DMS114 treated with DMSO at 0.1 percent for 48 hours (cell line): ENCODE measurements around the gene KAT6B.
"Not testable (repeated sequence)": the region's sequence is repeated elsewhere in the genome, so short reads cannot be mapped to it uniquely, and the experiment has no call there.

Experiments used
- DNase-seq: peaks from one replicate; lab custom pipeline; 2025; ENCODE audit not compliant: unreplicated experiment; lab: John Stamatoyannopoulos, UW

The KAT6B gene

DNA sequence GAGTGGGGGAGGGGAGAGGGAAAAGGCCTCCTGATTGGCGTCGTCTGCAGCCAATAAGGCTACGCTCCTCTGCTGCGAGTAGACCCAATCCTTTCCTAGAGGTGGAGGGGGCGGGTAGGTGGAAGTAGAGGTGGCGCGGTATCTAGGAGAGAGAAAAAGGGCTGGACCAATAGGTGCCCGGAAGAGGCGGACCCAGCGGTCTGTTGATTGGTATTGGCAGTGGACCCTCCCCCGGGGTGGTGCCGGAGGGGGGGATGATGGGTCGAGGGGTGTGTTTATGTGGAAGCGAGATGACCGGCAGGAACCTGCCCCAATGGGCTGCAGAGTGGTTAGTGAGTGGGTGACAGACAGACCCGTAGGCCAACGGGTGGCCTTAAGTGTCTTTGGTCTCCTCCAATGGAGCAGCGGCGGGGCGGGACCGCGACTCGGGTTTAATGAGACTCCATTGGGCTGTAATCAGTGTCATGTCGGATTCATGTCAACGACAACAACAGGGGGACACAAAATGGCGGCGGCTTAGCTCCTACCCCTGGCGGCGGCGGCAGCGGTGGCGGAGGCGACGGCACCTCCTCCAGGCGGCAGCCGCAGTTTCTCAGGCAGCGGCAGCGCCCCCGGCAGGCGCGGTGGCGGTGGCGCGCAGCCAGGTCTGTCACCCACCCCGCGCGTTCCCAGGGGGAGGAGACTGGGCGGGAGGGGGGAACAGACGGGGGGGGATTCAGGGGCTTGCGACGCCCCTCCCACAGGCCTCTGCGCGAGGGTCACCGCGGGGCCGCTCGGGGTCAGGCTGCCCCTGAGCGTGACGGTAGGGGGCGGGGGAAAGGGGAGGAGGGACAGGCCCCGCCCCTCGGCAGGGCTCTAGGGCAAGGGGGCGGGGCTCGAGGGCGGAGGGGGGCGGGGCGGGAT lies at the start of gene KAT6B:
Gene KAT6B (plus strand): TSS at position 459 of the 903 bp plus-strand sequence. CDS start 16,258 bp downstream, outside the sequence.
- DNase-seq, result peak; percentile 100

DNA sequence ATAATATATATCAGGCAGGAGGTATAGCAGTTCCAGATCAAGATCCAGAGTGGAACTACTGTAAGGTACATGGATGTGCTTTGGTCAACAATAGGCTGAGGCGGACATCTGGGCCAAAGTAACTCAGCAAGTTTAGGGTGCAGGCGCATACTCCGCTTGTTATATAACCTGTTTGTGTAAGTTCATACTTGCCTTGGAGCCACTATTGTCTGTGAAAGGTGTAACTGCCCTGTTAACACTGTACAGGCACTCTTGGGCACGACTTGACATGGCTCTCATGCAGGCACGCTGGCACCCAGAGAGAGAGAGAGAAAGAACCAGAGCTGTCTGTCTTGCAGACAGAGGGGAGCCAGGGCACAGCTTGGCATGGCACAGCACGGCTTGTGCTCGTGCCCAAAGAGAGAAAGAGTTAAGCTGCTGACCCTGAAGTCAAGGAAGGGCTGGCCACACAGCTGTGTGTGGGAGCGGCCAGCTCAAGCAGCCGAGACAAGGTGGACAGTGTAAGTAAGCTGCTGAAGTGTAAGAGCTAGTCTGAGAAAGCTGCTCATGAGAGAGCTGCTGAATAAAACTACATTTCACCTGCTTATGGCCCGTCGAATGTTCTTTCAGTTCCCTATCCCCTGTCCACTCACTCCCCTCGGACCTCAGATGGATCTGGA lies 47.8 kb upstream of the KAT6B start:
- DNase-seq, result no peak

DNA sequence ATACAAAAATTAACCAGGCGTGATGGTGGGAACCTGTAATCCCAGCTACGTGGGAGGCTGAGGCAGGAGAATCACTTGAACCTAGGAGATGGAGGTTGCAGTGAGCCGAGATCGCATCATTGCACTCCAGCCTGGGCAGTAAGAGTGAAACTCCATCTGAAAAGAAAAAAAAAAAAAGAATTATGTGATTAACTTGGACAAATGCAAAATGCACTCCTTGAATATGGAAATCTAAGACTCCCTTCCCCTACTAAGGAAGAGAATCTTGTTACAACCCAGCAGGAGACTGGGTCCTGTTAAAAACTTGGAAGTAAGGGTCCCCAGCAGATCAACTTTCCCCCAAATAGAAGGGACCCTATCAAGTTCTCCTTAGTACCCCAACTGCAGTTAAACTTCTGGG lies 44.5 kb upstream of the KAT6B start:
- not testable (repeated sequence) for DNase-seq

DNA sequence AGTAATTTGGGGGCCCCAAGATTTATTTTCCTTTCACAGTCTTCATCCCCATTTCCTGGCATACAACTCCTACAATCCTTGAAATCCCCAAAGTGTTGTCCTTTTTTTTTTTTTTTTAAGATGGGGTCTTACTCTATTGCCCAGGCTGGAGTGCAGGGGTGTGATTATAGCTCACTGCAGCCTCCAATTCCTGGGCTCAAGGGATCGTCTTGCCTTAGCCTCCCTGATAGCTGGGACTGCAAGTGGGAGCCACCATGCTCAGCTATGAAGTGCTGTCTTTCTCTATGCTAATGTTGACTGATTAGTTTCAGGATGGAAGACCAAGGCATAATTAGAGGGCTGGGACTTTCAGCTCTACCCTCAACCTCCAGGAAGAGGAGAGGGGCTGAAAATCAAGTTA lies 41.9 kb upstream of the KAT6B start:
- no peak for DNase-seq

DNA sequence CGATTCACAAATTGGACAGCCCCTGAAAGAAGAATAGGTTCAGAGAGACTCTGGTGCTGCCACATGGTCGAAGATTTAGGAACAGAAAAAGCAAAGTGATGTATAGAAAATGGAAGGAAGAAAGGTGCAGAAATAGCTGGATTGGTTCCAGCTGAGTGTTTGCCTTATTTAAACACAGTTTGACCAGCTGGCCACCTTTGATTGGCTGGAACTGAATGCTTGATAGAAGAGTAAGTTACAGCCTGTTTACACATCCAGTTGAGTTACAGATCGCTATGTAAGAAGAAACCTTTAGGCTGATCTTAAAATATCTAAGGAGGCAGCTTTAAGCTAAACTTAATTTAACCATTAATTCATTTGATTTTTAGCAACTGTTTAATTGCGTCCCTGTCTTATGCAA lies 40.3 kb upstream of the KAT6B start:
- no peak for DNase-seq

DNA sequence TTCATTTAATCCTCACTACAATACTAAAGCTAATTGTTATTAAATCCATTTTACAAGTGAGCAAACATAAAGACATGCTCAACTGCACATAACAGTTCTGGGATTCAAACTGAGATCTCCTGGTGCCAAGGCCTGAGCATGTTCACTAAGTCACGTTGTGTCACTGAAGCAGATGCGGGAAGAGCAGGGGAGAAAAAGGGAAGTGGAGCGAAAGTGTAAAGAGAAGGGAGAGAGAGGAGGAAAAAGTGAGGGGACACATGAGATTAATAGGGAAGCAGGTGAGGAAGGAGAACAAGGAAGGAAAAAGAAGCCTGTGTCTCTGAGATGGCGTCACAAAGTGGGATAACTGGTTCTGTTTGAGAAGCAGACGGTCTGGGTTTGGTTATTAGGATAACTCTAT lies 38.9 kb upstream of the KAT6B start:
- DNase-seq, result no peak

DNA sequence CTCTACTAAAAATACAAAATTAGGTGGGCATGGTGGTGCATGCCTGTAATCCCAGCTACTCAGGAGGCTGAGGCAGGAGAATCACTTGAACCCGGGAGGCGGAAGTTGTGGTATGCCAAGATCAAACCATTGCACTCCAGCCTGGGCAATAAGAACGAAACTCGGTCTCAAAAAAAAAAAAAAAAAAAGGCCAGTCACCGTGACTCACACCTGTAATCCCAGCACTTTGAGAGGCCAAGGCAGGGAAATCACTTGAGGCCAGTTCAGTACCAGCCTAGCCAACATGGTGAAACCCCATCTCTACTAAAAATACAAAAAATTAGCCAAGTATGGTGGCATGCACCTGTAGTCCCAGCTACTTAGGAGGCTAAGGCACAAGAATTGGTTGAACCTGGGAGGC lies 34.4 kb upstream of the KAT6B start:
- DNase-seq, result not testable (repeated sequence)

DNA sequence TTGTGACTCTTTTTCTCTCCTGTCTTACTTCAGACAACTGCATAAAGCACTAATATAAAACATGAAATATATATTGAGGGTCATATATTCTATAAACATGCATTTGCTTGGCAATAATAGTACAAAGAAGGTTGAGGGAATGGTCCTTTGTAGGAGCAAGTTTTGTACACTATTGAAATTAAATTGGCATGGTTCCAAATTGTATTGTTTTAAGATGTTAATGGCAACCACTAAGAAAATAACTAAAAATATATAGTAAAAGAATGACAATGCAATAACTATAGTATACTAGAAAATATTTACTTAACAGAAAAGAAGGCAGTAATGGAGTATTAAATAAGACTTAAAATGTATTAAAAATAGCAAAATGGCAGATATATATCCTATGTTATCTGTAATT lies 33.7 kb upstream of the KAT6B start:
- no peak for DNase-seq

DNA sequence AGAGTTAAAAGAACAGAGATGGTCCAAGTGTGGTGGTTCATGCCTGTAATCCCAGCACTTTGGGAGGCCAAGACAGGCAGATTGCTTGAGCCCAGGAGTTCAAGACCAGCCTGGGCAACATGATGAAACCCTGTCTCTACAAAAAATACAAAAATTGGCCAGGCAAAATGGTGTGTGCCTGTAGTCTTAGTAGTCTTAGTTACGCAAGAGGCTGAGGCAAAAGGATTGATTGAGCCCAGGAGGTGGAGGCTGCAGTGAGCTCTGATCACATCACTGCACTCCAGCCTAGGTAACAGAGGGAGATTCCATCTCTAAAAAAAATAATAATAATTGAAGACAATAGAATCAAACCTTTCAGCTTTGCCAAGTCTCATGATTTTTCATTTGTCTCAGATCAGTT lies 33.2 kb upstream of the KAT6B start:
- DNase-seq, result not testable (repeated sequence)

DNA sequence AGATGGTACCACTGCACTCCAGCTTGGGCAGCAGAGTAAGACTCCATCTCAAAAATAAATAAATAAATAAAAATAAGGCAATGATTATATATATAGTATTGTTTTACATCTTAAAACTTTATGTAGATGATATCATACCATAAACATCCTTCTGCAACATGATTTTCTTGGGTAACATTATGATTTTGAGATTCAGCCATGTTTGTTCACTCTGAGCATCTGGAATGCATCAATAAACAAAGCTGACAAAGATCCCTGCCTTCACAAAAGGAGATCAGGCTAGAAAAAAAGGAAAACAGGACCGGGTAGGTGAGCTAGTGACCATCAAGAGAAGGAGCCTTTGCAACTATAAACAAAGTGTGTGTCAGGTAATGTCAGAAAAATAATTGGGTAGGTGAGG lies 31.9 kb upstream of the KAT6B start:
- DNase-seq, result no peak

DNA sequence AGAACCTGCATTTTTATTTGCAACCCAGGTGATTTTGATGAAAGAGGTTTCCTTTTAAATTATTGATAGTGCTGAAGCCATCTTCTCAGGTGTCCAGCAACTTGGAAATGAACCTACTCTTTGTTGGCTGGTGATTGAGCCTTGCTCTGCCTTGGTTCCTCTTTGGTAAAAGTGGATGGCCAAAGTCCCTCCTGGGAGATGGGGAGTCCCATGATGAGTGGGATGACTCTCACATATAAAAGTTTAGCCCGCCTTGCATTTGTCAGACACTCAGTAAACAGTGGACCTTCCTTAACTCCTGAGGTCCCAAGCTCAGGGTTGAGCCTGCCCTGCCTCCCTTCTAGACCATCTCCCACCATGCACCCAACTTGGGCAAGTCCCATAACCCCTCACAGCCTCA lies 28.9 kb upstream of the KAT6B start:
- DNase-seq, result no peak

DNA sequence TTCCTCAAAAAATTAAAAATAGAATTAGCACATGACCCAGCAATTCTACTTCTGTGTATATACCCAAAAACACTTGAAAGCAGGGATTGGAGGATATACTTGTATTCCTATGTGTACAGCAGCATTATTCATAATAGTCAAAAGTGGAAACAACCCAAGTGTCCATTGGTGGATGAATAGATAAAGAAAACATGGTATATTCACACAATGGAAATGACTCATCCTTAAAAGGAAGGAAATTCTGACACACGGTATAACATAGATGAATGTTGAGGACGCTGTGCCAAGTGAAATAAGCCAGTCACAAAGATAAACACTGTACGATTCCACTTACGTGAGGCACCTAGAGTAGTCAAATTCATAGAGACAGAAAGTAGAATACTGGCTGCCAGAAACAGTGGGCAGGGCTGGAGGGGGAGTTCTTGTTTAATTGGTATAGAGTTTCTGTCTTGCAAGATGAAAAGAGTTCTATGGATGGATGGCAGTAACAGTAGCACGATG lies 26.6 kb upstream of the KAT6B start:
- DNase-seq, result no peak

DNA sequence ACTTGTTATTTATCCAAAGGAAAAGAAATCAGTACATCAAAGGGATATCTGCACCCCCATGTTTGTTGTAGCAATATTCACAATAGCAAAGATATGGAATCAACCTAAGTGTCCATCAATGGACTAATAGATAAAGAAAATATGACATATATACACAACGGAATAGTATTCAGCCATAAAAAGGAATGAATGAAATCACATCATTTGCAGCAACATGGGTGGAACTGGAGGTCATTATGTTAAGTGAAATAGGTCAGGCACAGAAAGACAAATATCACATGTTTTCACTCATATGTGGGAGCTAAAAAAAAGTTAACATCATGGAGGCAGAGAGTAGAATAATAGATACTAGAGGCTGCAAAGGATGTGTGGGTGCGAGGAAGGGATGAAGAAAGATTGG lies 25.0 kb upstream of the KAT6B start:
- DNase-seq, result no peak

DNA sequence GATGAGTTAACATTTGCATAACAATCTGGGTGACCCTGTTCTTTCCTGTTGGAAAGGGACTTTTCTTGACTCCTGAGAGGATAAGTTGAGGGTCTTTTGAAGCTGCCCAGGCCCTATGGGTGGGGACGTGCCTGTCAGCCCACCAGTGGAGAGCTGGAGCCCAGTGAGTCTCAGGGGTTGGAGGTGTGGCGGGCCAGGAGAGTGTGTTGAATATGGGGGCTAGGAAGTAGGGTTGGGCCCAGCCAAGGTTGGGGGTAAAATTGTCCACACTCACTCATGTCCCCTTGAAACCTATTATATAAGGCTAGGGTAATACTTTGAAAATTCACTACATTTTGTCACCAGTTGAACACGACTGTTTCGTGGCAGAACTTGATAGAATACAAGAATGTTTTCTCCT lies 17.9 kb upstream of the KAT6B start:
- DNase-seq, result no peak

DNA sequence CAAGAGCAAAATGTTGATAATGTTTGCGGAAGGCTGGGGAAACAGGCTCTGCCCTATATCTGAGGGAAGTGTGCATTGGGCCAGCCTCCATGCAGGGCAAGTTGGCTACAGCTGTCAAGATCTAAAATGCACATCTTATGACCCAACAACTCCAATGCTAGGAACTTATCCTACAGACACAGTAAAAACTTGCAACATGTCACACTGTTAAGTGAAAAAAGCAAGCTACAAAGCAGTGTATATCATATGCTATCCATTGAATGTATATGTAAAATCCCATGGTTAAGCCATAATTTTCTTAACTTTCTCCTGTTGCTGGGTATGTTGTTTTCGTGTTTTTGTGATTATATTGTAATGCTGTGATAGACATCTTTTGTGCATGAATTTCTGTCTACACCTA lies 16.3 kb upstream of the KAT6B start:
- DNase-seq, result no peak

DNA sequence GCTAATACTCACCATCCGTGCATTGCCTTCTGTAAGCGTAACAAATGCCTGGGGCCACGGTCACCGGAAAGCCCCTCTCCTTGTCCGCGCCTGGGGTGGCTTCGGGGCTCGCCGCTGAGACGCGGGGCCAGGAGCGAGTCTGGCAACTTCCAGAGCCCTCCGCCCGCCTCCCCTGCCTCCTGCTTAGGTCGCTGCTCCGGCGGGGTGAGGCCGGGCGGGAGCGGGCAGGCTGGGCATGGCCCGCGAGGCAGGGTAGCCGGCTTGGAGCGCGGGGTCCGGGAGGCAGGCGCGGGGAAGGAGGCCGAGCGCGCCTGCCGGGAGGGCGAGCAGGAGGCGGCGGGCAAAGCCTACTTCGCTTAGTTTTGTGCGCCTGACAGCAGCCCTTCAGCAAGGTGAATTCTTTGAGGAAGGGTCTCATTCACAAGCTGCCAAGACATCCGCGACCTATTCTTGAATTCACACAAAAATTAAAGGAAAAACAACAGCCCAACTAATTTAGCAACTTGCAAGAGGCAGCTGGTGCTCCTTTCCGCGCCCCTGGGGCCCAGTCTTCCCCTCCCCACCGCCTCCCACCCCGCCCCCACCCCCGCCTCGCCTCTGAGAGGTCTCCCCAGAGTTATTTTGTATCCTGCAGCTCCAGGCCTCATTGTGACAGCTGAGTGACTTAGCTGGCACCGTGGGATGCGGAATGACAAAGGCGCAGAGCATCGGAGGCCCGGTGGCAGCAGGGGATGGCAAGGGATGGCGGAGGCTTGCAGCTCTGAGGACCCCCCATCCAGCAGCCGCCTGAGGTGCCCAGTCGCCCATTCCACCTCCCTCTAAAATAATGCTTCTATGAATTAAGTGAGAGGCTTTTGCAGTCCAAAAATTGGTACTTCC lies 12.8 kb upstream of the KAT6B start:
- no peak for DNase-seq

DNA sequence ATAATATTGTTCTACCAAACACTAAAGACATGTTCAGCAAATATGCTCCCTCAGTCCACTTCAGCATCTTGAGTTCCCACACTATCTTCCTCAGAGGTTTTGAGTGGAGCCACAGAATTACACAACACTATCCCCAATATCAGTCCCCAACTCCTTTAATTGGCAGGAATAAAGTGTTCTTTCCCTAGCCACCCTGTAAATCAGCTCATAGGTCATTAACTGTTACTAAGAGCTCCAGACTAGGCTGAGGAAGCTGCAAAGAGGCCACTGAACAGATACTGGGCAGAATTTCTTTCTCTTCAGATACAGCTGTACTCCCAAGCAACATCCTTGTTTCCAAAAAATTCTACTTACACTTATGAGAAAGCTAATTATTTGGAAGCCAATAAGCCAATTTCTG lies 11.6 kb upstream of the KAT6B start:
- DNase-seq, result no peak

DNA sequence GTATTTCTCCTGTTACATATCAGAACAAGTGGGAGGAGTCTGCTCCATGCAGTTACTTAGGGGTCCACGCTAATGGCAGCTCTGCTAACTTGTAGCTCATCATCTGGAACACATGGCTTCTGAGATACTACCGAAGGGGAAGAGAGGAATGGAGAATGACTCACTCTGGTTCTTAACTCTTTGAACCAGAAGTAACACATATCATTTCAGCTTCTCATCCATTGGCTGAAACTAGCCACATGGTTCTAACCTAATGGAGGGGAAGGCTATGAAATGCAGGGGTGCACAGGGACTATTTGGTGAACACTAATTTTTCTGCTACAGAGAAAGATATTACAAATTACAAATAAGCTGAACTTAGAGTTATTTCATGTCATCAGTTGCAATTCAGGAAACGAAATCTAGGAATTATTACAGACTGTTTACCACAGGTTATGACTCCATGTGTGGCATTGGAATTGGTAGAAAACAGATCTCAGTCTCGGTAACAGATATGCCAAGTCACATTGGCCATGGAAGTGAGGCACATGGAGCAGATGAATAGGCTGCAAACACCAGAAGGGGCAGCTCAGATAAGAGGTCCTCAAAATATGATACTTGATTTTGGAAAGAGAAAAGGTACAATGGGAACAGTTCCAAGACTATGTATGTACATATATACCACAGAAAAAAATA lies 9.4 kb upstream of the KAT6B start:
- DNase-seq, result no peak

DNA sequence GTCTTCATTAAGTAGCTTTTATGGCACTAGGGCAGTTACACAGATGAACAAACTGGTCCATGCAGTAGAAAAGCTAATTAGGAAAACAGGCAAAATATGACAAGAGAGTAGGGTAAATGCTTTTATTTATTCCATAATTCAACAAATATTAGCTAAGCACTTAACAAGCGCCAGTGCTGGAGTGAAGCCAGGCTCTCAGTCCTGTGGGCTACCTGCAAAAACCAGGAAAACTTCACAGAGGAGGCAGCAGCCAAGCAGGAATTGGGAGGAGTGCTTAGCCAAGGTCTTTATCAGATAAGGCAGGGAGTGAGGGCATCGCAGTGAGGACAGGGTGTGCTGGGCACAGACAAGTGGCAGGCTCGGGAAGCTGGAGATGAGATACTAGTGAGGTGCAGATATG lies 4.9 kb upstream of the KAT6B start:
- no peak for DNase-seq

DNA sequence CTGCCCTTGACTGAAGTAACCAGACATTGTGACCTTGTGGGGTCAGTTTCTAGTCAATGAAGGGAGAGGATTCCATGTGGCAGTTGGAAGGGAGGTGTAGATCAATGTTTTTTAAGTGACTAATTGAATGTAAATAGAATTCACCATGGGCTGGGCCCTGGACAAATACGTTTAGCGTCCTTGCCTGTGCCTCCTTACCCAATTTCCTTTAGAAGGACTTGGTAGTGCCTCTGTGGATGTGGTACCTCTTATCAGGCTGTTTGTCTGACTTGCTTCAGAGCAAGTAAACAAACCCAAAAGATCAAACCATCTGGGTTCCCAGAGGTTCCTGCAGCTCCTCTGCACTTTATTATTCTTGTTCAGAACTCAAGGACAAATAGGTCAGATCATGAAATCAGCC lies 4.3 kb upstream of the KAT6B start:
- DNase-seq, result no peak
